WTC11 (cell line): ENCODE results near the gene FBLN7. TPM values are rescaled to one million over a fixed set of nuclear protein-coding genes. Genes with fewer than 3 reads are reported as not detected.

ENCODE experiments used
- total RNA-seq: library from RNA; stranded (reverse); gene quantifications from 3 replicates; pipeline ENCODE4 v1.2.3, GENCODE V29; 2021

The FBLN7 gene
- total RNA-seq, 1 experiment from 2014 or later, result 0.55 TPM

Other genes with a start within 250 kb of the FBLN7 start
- gene MERTK, start 239.8 kb upstream of the FBLN7 start, total RNA-seq, result 5.7 to 7.3 TPM (median 6.9 TPM) in 3 replicates
- 9.0 to 12.5 TPM (median 10.6 TPM) in 3 replicates for gene TMEM87B, start 83.1 kb upstream of the FBLN7 start, total RNA-seq
- 5.7 to 9.9 TPM (median 7.0 TPM) in 3 replicates for gene ZC3H8, start 116.7 kb downstream of the FBLN7 start, total RNA-seq
- 10.0 to 13.0 TPM (median 11.8 TPM) in 3 replicates for gene ZC3H6, start 137.2 kb downstream of the FBLN7 start, total RNA-seq